ENCODE measurements around the gene ADGRD1. TPM values are rescaled to one million over a fixed set of nuclear protein-coding genes. Genes with fewer than 3 reads are reported as not detected.

The ADGRD1 gene
- total and polyA plus RNA-seq, 2 of the 8 experiments (the other 6 are each of a cell fraction or from before 2014, with no cell fraction given), result 0.36 to 0.48 TPM

- no peaks in the 10 kb centered on the region; a peak in 1 of 7 replicates for H3K27me3 ChIP-seq (replicated peaks in 1 of 4; ENCODE audit: control insufficient read depth in 3 of 4, extremely low read depth in 1 of 4, insufficient read depth in 3 of 4, low read length in 3 of 4)
- H3K4ac ChIP-seq (replicated peaks; ENCODE audit: insufficient read length, low read depth, low read length), result no peak overlapping the region
- no peak overlapping the region for H3K23ac ChIP-seq (ENCODE audit: insufficient read length)
- no peak overlapping the region for H2BK15ac ChIP-seq (ENCODE audit: low read length)
- no peak overlapping the region for H2BK12ac ChIP-seq (ENCODE audit: low read depth, low read length)
- no peak overlapping the region for H3K4me3 ChIP-seq (ENCODE audit: extremely low read depth in 1 of 4, insufficient read depth in 2 of 4, low read depth in 3 of 4, low read length in 4 of 4)
- no peak overlapping the region for H2BK5ac ChIP-seq (ENCODE audit: low read depth, low read length)
- no peaks in the 10 kb centered on the region for H3K23me2 ChIP-seq (ENCODE audit: low read depth, low read length)
- no peaks in the 10 kb centered on the region for H3K36me3 ChIP-seq (ENCODE audit: control insufficient read depth in 2 of 4, insufficient read depth in 4 of 4, low read length in 3 of 4)
- no peak overlapping the region for H3K18ac ChIP-seq (ENCODE audit: extremely low read depth, low read length)
- no peaks in the 10 kb centered on the region; a peak in 1 of 7 replicates for H3K4me1 ChIP-seq (replicated peaks in 1 of 4; ENCODE audit: control insufficient read depth in 3 of 4, insufficient read depth in 4 of 4, low read length in 3 of 4)
- no peak overlapping the region for H2AK5ac ChIP-seq (ENCODE audit: low read depth, low read length)
- H3K27ac ChIP-seq (ENCODE audit: low read depth, low read length), result no peak overlapping the region
- H2BK20ac ChIP-seq (ENCODE audit: low read length), result no peak overlapping the region
- 84% methylated on average over 24 of the region's 28 CpGs; no CpG with 5 or more reads in 1 of the 2 experiments for whole genome bisulfite sequencing, 2 experiments (ENCODE audit: extremely low coverage in 1 of 2, insufficient coverage in 1 of 2, insufficient read length in 1 of 2, insufficient replicate concordance in 2 of 2, low coverage in 1 of 2, low lambda C conversion rate in 2 of 2, missing lambda C conversion rate in 1 of 2)
- H3K79me2 ChIP-seq (ENCODE audit: control insufficient read depth in 1 of 2, insufficient read depth in 2 of 2, low read length in 2 of 2), result no peaks in the 10 kb centered on the region
- H4K5ac ChIP-seq (ENCODE audit: insufficient read length, low read depth, low read length), result no peak overlapping the region
- no peaks in the 10 kb centered on the region for H3K79me1 ChIP-seq (ENCODE audit: low read depth, low read length)
- no peaks in the 10 kb centered on the region for H4K20me1 ChIP-seq (replicated peaks in 1 of 2; ENCODE audit: control insufficient read depth in 1 of 2, insufficient read depth in 2 of 2, low read length in 2 of 2)
- H2BK120ac ChIP-seq (replicated peaks; ENCODE audit: low read depth, low read length), result no peak overlapping the region
- no peak overlapping the region for H4K91ac ChIP-seq (replicated peaks; ENCODE audit: insufficient read length, low read length)
- no peak overlapping the region for H3K56ac ChIP-seq (replicated peaks; ENCODE audit: insufficient read length, low read depth, low read length)
- DNase-seq (ENCODE audit: low read depth in 1 of 2, low spot score in 2 of 2) (no peak), FAIRE-seq (no peak)
- CTCF ChIA-PET (ENCODE audit: partially characterized antibody), result interaction anchor here (1.0 kb wide), 1 partner anchor 16 kb away, joined by 5 read pairs; no protein-coding TSS in a partner anchor
- H2AFZ ChIP-seq (ENCODE audit: low read length), result no peak overlapping the region
- POLR2A ChIA-PET (ENCODE audit: partially characterized antibody), result no interaction called here
- H4K8ac ChIP-seq (ENCODE audit: extremely low read depth, insufficient read depth, low read length), result no peak overlapping the region
- H3K9ac ChIP-seq (replicated peaks in 1 of 4; ENCODE audit: extremely low read depth in 1 of 4, low read depth in 3 of 4, low read length in 3 of 4), result no peak overlapping the region
- TF ChIP-seq MAFK (IDR thresholded peaks at IDR 0.05; ENCODE audit: low read depth, low read length) (no peak), CBX8 (IDR thresholded peaks at IDR 0.05; ENCODE audit: borderline replicate concordance, low read depth, low read length) (no peak), JUND (IDR thresholded peaks at IDR 0.05; ENCODE audit: low read length) (no peak), RBBP5 (IDR thresholded peaks at IDR 0.05; ENCODE audit: borderline replicate concordance, low read depth, low read length) (no peak), ASH2L (IDR thresholded peaks at IDR 0.05; ENCODE audit: low read length) (no peak), POLR2AphosphoS5 (IDR thresholded peaks at IDR 0.05; ENCODE audit: low read depth, low read length) (no peak)
- H3K9me3 ChIP-seq (ENCODE audit: insufficient read depth in 2 of 2, low read depth in 1 of 2, low read length in 1 of 2), result no peaks in the 10 kb centered on the region
- H3K14ac ChIP-seq (ENCODE audit: insufficient read length), result no peak overlapping the region
- H3K4me2 ChIP-seq (ENCODE audit: insufficient read depth in 1 of 2, low read depth in 2 of 2, low read length in 2 of 2), result no peak overlapping the region
Observed at GRCh38 chr12:131088701-131089530, 135.2 kb downstream of the ADGRD1 start.

All from H1 (cell line).